GM19043 (cell line): Measurements from ENCODE around the gene AMDHD2.

ENCODE experiments used
- ATAC-seq: cut with Tn5 transposase; IDR thresholded peaks from one replicate; pipeline ENCODE4 v1.9.1; 2021; ENCODE audit warnings: low read depth; ENCODE audit not compliant: unreplicated experiment

AMDHD2 gene

DNA sequence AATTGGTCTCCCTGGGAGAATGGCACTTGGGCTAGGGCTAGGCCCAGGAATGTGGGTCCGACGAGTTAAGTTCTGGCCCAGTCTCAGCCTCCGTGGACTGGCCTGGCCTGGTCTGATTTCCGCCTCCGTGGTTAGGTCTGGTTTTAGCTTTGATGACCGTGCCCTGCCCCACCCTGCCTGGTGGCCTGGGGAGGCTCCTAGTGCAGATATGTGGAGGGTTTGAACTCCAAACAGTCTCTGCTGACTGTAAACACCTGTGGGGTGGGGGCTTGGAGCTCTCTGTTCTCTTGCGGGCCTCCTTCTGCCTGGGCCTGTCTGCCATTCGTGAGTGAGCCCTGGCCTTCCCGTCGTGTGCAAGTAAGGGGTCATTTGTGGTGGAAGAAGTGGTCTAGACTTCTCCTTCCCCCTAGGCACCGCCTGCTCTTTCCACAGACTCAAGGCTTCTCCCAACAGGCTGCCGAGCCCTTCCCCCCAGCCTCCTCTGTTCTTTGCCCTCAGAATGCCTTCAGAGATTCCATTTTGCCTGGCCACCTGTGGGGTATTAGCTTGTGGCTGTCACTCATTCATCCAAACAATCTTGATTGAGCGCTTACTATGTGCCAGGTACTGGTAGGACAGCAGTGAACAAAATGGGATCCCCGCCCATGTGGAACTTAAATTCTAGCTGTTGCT is 4.9 kb upstream of the AMDHD2 start:
- no peak for ATAC-seq

DNA sequence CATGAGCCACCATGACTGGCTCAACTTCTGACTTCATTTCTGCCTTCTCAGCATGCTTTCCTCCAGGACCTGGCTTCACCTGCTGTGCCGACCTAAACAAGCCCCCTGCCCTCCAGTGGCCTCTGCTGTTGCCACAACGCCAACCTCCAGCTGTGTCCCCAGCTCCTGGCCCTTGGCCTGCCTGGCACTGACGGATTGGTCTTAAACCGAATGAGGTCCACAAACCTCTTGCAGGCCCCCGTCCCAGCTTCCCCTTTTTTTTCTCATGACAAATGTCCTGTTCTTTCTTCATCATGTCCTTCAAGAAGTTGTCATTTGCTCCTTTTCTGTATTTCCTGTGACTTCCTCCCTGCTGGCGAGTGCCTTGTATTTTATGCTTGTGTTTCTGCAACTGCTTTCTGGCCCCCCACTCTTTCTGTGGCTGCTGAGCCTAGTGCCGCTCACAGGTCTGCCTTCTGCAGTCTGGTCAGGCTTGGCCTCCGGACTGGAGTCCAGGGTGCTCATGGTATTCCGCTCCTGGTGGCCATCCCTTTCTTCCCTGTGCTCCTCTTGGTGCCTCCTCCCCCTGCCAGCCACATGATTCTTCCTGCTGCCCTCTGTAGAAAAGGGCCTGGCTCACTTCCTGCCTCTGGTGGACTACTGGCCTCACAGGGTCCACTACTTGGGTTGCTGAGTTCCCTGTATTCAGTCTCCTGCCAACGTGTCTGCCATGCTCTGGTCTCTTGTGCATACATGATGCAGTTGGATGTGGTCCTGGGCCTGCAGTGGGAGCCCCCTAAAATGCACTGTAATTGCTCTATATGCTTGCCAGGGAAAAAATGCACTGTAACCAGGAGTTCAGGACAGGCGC is 3.6 kb upstream of the AMDHD2 start:
- ATAC-seq: no peak

DNA sequence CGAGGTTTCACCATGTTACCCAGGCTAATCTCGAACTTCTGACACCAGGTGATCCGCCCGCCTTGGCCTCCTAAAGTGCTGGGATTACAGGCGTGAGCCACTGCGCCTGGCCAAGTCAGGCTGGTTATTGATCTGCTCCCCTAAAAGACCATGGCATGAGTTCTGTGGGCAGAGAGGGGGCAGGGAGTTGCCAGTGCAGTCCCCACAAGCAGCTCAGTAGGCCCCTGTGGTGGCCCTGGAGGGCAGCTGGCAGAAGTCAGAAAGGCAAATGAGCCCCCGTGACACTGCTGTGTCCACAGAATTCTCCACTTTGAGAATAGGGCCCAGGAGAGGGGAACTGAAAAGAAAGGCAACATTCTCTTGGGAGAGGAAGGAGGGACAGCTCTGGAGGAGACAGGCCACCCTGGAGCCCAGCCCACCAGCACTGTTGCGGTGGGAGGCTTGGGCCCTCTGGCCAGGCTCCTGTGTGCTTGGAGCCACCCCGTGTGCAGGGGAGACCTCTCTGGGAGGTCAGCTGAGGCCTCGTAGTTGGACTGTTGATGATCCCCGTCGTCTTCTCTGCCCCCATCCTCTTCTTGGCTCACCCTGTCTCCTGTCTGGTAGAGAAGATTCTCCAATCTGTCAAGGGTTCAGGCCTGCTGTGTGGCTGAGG is 2.1 kb upstream of the AMDHD2 start:
- no peak for ATAC-seq

DNA sequence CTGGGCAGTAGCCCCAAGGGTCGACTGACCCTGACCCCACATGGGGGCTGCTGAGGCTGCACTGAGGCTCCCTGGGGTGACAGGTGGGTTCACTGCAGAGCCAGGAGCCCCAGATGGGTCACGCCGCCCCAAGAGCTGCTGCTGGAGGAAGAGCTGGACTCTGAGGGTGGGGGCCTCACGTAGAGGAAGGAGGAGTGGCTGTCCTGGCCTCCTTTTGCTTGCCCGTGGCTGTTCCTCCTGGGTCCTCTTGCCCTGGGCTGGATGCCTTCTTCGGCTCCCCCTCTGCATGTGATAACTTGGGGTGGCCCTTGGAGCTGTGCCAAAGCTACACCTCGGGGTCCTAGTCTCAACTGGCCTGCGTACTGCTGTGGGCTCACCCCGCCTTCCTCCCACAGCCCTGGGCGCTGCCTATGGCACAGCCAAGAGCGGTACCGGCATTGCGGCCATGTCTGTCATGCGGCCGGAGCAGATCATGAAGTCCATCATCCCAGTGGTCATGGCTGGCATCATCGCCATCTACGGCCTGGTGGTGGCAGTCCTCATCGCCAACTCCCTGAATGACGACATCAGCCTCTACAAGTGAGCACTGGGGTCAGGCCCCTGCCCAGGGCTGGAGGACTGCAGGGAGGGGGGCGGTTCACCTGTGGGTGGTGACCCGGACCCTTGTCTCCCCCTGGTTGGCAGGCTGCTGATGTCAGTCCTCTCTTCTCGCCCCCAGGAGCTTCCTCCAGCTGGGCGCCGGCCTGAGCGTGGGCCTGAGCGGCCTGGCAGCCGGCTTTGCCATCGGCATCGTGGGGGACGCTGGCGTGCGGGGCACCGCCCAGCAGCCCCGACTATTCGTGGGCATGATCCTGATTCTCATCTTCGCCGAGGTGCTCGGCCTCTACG is 1.1 kb upstream of the AMDHD2 start:
- ATAC-seq: no peak

DNA sequence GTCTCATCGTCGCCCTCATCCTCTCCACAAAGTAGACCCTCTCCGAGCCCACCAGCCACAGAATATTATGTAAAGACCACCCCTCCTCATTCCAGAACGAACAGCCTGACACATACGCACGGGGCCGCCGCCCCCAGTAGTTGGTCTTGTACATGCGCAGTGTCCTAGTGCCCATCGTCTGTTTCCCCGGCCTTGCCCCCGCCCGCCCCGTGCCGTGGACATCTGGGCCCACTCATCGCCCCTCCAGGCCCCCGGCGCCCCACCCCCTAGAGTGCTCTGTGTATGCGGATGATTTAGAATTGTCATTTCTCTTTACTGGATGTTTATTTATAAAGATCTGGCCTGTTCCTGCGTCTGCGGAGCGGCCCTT is 475 bp upstream of the AMDHD2 start:
- no peak for ATAC-seq

DNA sequence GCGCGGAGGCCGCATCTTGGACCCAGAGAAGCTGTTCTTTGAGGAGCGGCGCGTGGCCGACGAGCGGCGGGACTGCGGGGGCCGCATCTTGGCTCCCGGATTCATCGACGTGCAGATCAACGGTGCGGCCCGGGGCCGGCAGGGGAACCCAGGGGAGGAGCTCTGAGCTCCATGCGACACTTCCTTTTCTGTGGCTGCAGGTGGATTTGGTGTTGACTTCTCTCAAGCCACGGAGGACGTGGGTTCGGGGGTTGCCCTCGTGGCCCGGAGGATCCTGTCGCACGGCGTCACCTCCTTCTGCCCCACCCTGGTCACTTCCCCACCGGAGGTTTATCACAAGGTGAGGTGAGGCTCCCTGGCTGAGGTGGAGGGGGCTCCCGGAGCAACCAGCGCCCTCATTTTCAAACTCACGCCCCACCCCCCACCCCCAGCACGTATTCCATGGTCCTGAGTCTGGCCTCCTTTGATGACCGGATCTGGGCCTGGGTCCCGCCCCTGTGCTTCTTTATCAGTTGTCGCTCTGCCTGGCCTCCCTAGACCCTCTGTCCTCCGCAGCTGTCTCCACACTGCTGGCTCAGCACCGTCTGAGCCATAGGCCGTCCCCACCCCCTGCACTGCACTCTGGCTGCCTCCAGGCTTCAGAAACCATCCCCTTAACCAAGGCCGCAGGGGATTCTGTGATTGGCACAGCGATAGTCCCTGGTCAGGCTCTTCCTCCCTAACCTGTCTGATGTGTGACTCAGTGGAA is 787 bp downstream of the AMDHD2 start:
- no peak for ATAC-seq

DNA sequence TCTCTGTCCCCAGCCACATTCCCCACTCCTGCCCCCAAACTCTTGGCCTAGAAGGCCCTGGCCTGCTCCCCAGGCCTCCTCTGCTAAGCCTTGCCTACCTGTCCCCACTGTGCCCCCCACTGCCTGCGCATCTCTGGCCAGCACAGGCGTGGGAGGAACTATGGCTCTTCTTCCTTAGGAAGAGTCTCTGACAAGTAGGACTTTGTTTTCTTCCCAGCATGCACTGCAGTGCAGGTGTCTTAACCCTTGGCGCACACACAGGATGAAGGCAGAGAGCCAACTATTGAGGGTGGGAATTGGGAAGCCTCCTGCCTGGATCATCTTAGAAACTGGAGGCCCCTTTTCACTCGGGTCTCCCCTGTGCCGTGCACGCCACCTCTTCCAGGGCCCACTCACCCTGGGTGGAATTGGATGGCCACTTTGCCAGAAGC is 3.6 kb downstream of the AMDHD2 start:
- no peak for ATAC-seq

DNA sequence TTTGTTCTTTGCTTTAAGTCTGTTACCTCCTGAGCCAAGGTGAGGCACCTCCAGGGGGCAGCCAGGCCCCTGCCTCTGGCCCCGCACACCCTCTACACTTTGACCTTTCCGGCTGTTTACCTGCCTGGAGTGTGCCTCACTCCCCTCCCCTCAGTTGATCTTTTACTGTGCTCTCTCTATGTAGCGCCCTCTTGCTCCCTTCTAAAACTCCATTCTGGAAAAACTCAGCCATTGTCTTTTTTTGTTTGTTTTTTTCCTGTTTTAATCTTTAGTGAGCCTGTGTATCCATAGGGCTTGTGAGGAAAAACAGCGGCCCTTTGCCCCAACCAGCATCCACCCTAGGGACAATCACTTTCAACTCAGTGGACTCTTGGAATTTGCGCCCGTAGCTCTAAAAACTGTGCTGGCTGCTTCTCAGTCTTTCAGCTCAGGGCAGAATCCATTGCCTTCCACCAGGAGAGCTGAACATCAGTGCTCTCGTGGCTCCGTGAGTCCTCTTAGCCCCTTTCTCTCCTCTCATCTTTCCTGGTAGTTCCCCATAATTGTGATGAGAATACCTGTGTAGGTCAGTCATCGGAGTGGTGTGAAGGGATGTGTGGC is 4.3 kb downstream of the AMDHD2 start:
- no peak for ATAC-seq

DNA sequence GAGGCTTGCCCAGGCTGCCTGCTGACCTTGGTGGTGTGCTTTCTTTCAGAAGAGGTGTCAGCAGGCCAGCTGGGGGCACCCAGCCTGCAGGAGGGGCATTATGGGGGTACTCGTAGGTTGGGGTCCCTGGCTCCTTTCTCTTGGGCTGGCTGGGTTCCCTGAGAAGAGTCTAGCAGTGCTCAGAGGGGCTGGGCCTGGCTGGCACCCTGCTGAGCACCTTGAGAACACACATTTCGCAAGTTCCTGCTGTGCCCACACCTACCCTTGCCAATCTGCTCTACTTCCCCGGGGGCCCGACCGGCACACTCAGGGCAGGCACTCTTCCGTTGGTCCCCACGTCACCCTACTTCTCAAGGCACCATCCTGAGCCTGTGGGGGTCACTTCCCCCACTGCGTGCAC is 6.0 kb downstream of the AMDHD2 start:
- no peak for ATAC-seq

DNA sequence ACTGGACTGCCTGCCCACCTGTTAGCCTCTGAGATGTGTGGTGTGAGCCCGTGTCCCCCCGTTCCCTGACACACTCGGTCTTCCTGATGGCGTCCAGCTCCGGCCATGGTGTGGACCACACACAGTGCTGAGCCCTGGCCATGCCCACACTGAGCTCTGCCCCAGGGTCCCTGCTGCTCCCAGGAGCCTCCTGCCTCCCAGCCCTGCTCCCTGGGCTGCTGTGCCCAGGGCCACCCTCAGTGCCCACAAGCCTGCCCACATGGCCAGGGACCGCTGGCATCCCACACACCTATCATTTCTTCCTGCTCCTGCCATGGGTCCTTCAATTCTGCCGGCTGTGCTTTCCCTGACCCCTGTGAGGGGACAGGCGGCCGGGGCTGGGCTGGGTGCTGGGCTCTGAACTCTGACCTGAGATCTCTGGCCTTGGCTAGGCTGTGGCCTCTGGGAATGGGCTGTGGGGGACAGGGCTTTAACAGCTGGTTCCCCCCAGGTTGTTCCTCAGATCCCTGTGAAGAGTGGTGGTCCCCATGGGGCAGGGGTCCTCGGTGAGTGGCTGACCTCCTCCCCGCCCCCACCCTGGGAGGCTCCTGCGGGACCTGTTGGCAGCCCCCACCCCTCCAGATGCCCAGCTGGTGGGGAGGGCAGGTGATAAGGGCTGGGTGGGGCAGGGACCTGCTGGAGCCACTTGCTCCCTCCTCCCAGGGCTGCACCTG is 7.1 kb downstream of the AMDHD2 start:
- no peak for ATAC-seq

DNA sequence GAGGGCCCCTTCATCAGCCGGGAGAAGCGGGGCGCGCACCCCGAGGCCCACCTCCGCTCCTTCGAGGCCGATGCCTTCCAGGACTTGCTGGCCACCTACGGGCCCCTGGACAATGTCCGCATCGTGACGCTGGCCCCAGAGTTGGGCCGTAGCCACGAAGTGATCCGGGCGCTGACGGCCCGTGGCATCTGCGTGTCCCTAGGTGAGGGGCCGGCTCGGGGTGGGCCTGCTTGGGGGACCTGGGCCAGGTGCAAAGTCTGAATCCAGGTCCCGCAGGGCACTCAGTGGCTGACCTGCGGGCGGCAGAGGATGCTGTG is 7.6 kb downstream of the AMDHD2 start:
- no peak for ATAC-seq

DNA sequence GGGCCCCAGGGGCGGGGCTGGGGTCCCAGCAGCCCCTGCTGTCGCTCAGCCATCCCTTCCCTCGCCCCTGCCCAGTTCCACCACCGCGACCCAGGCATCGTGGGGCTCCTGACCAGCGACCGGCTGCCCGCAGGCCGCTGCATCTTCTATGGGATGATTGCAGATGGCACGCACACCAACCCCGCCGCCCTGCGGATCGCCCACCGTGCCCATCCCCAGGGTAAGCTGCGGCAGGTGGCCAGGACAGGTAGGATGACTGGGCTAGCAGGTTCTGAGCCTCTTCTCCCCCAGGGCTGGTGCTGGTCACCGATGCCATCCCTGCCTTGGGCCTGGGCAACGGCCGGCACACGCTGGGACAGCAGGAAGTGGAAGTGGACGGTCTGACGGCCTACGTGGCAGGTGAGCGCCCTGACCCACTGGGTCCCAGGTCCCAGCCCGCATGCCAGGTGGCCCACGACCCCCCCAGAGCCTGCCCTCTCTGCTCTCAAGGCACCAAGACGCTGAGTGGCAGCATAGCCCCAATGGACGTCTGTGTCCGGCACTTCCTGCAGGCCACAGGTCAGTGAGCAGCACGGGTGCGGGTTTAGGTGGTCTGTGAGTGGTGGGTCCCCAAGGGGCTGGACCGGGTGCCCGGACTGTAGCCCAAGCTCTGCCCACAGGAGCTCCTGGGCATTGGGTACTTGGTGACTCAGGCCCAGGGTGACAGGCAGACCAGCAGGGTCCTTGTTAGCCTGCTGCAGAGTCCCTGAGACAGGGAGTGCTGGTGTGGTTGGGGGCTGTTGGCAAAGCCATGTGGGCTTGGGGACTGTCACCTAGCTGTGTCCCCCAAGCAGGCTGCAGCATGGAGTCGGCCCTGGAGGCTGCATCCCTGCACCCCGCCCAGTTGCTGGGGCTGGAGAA is 8.2 kb downstream of the AMDHD2 start:
- ATAC-seq: no peak

DNA sequence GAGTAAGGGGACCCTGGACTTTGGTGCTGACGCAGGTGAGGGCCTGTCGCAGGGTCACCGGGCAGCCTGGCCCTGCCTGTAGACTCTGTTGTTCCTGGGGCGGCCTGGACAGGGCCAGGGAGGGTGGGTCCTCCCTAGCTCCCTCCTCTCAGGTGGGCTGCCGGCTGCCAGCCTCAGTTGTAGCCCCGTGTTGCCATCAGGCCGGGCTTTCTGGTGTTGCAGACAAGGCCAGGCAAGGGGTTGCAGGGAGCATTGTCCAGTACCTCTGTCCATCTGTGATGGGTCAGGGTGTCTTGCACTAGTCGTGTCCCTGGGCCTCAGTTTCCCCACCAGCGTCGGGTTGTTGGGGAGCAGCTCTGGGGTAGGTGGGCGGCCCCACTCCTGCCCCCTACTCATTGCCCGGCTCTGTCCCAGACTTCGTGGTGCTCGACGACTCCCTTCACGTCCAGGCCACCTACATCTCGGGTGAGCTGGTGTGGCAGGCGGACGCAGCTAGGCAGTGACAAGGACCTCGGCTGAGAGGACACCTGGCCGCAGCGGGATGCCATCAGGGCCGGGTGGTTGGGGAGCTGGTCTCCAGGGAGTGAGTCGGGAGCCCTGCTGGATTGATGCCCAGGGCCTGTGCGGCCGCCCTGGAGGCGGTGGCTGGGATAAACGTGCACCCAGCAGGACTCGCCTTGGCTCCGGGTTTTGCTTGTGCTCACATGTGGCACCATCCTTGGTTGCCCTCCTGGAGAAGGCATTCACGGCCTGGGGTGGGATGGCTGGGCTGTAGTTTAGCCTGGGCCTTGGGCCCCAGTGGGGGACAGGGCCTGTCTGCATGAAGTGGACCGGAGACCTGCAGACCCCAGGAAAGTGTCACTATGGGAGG is 9.1 kb downstream of the AMDHD2 start:
- ATAC-seq: no peak

DNA sequence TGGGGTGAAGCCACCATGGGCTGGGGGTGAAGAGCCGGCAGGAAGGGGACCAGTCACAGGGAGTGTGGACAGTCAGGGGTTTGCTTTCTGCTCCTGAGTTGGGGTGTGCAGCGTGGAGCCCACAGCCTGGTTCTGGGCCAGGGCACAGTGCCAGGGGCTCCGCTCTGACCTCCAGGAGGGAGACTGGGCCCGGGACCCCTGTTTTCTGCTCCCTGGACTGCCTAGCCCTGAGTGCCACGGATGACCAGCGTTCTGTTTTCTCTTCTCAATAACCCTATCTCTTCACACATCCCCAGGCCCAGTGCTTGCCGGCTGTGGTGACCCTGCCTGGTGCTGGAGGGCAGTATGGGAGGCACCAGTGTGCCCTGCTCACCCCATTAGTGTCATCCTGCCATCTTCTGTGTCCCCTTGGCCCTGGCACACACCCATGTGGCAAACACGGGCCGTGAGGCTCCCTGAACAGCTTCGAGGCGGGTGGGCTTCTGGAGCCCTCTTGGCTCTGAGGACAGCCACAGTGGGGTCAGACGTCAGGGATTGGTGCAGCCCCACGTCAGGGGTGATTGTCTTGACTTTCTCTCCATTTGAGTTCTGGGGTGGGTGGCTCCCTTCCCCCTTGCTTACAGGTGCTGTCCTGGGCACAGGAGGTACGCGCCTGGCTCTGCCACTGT is 9.9 kb downstream of the AMDHD2 start:
- ATAC-seq: no peak

DNA sequence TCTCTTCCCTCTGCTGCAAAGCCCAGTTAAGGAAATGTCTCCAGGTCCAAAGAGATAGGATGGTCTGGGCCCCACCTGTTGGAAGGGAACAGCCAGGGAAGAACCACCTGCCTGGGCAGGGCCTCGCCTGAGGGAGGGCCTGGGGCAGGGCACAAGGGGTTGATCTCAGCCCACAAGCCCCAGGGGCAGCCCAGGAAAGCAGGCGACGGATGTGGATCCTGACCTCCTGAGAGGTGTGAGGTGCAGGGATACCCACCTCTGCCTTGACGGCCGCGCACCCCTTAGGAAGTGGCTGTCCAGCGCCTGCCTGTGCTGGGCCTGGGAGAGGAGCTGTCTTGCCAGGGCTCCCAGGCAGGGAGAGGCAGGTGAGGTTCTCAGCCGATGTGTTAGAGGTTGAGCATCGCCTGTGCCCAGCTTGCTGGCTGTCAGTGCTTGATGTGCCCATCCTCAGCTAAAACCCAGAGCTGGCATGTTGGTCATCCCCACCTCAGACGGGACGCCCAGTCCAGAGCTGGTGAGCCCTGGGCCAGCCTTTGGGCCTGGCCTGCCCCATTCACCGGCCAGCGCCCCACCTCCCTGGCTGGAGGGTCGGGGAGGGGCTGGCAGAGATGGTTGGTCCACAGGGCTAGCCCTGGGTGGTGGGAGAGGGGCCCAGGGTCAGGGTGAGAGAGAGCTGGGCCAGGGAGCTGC is 10.6 kb downstream of the AMDHD2 start:
- ATAC-seq: no peak

DNA sequence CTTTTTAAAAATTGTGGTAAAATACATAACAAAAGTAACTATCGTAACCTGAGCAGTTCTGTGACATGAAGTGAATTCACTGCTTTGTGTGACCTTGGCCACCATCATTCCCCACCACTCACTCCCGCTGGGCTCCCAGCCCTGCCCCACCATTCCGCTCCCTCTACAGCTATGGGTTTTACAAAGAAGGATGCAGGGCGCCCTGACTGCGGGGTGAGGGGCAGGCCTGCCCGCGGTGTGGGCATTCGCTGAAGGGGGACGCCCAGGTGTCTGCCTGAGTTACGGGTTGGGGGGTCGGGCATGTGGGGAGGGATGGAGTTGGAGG is 11.2 kb downstream of the AMDHD2 start, which contains the start of gene CEMP1:
Gene CEMP1 (minus strand): TSS at position 38 of the 325 bp plus-strand sequence. CDS start 335 bp downstream, outside the sequence.
- ATAC-seq: no peak
